Thyroid gland (tissue), 4 donors: ENCODE results near the gene PHLPP2. TPM values are rescaled to one million over a fixed set of nuclear protein-coding genes. Genes with fewer than 3 reads are reported as not detected.
"Not testable (repeated sequence)": the region's sequence is repeated elsewhere in the genome, so short reads cannot be mapped to it uniquely, and the experiment has no call there.

Source experiments
- DNase-seq, 2 donors: peaks; one replicate each; pipeline ENCODE4 v3.0.0-alpha.2; 2019
- H3K27ac ChIP-seq, 3 donors: fragments of 200-600 bp; sonication (generic); 1 replicate in 2 of 3; 2 replicates in 1 of 3; pipeline ENCODE4 v1.5.1; 2016 to 2019; ENCODE audit warnings: mild to moderate bottlenecking in 1 of 3, moderate library complexity in 1 of 3
- H3K27me3 ChIP-seq: fragments of 200-600 bp; sonication (generic); one replicate; pipeline ENCODE4 v1.5.1; 2019
- H3K36me3 ChIP-seq, 2 donors: fragments of 200-600 bp; sonication (generic); one replicate each; pipeline ENCODE4 v1.5.1; 2016 to 2019
- H3K4me1 ChIP-seq, 2 donors: fragments of 200-600 bp; sonication (generic); one replicate each; pipeline ENCODE4 v1.5.1; 2017 to 2019
- H3K4me3 ChIP-seq, 3 donors: fragments of 200-600 bp; sonication (generic); replicated peaks in 1 of 3; 1 replicate in 2 of 3; 2 replicates in 1 of 3; pipeline ENCODE4 v1.5.1; 2016; ENCODE audit warnings: mild to moderate bottlenecking in 1 of 3
- H3K9me3 ChIP-seq: fragments of 200-600 bp; sonication (generic); one replicate; pipeline ENCODE4 v1.5.1; 2017
- CTCF ChIP-seq, 6 experiments: fragments of 200-600 bp in 3 of 6; fragments of 450-650 bp in 3 of 6; sonication (generic) in 3 of 6; IDR thresholded peaks; one replicate each; pipeline ENCODE4 v1.5.1; 2016 to 2019; ENCODE audit warnings: antibody characterized with exemption in 6 of 6, mild to moderate bottlenecking in 2 of 6, inconsistent platforms in 1 of 6, moderate library complexity in 1 of 6
- POLR2A ChIP-seq, 2 donors: fragments of 450-650 bp; IDR thresholded peaks; one replicate each; pipeline ENCODE4 v1.6.1; 2017; ENCODE audit warnings: antibody characterized with exemption in 2 of 2, mild to moderate bottlenecking in 2 of 2, moderate library complexity in 1 of 2
- WGBS, 2 donors: methylation state at CpG; one replicate each; pipeline ENCODE4 v1.1.5; 2017; 5-methylcytosine and 5-hydroxymethylcytosine counted together
- intact Hi-C: fragments of 100-400 bp; cut with DNase I; formaldehyde crosslinking; loops from one replicate; pipeline ENCODE4 v1.15.1; 2023
- total RNA-seq, 4 donors: library from RNA; depleted of rRNA; stranded (reverse); fragments of >200 nt; gene quantifications; one replicate each; pipeline ENCODE4 v1.2.3, GENCODE V29; 2016

Gene PHLPP2
- total RNA-seq, 4 donors from 2014 or later: 17.7 to 36.9 (median 21.8) TPM

DNA sequence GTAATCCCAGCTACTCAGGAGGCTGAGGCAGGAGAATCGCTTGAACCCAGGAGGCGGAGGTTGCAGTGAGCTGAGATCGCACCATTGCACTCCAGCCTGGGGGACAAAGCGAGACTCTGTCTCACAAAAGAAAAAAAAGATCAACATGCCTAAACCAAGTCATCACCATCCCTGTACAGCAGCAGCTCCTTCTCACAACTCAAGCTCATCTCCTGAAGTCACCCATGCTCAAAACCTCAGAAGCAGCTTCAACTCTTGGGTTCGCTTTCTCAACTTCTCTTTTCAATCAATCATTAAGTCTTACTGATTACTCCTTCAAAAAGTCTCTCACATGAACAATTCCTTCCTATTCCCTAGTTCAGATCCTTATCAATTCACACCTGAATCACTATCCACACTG lies 31.3 kb downstream of the PHLPP2 start:
- Histone ChIP-seq H3K27ac (no peak overlapping the region), H3K27me3 (no peaks in the 10 kb centered on the region), H3K36me3 (peaks cover 0 to 7% of the 10 kb centered on the region in 2 donors), H3K9me3 (no peaks in the 10 kb centered on the region), H3K4me3 (no peak overlapping the region), H3K4me1 (no peaks in the 10 kb centered on the region)
- DNase-seq: no peak
- WGBS, 2 donors: 97 to 100% methylated on average over 5 of the region's 5 CpGs
- intact Hi-C loops: no loop called here
- TF ChIP-seq CTCF (IDR thresholded peaks at IDR 0.05): no peak

GRCh38 chr16:71689901-71690300 lies 34.6 kb downstream of the PHLPP2 start:
- TF ChIP-seq POLR2A (IDR thresholded peaks at IDR 0.05) (no peak), CTCF (IDR thresholded peaks at IDR 0.05) (no peak)
- Histone ChIP-seq H3K4me3 (no peak overlapping the region), H3K27ac (no peak overlapping the region), H3K27me3 (no peaks in the 10 kb centered on the region), H3K36me3 (peaks cover 0 to 10% of the 10 kb centered on the region in 2 donors), H3K4me1 (no peaks in the 10 kb centered on the region), H3K9me3 (no peaks in the 10 kb centered on the region)
- intact Hi-C loops: no loop called here
- DNase-seq: no peak
- 0 to 50% methylated on average over 1 of the region's 1 CpG for WGBS, 2 donors

GRCh38 chr16:71687861-71688260 lies 36.6 kb downstream of the PHLPP2 start:
- H3K9me3 ChIP-seq: no peaks in the 10 kb centered on the region
- no peaks in the 10 kb centered on the region for H3K4me1 ChIP-seq
- TF ChIP-seq POLR2A (IDR thresholded peaks at IDR 0.05): no peak
- no peak for TF ChIP-seq CTCF (IDR thresholded peaks at IDR 0.05)
- no peak for DNase-seq
- no peaks in the 10 kb centered on the region for H3K27me3 ChIP-seq
- H3K36me3 ChIP-seq: peaks cover 0 to 10% of the 10 kb centered on the region in 2 donors
- WGBS, 2 donors: 87 to 92% methylated on average over 3 of the region's 3 CpGs
- no peak overlapping the region for H3K27ac ChIP-seq
- intact Hi-C loops: no loop called here
- no peak overlapping the region for H3K4me3 ChIP-seq

- DNase-seq, H3K27me3 ChIP-seq, H3K9me3 ChIP-seq, H3K4me1 ChIP-seq, H3K27ac ChIP-seq, intact Hi-C loops, H3K4me3 ChIP-seq: not testable (repeated sequence)
- 95 to 98% methylated on average over 12 of the region's 12 CpGs for WGBS, 2 donors
- peaks cover 9 to 13% of the 10 kb centered on the region in 2 donors for H3K36me3 ChIP-seq
These were observed 40.2 kb downstream of the PHLPP2 start for GRCh38 chr16:71684280-71684679.

- Histone ChIP-seq H3K9me3 (no peaks in the 10 kb centered on the region), H3K27ac (no peak overlapping the region), H3K27me3 (no peaks in the 10 kb centered on the region), H3K4me3 (no peak overlapping the region), H3K36me3 (peaks cover 23 to 29% of the 10 kb centered on the region in 2 donors), H3K4me1 (no peaks in the 10 kb centered on the region)
- no peak for DNase-seq
- TF ChIP-seq POLR2A (IDR thresholded peaks at IDR 0.05): no peak
- TF ChIP-seq CTCF (IDR thresholded peaks at IDR 0.05): no peak
- intact Hi-C loops: no loop called here
- 87 to 93% methylated on average over 2 of the region's 2 CpGs for WGBS, 2 donors
These were observed 43.1 kb downstream of the PHLPP2 start for GRCh38 chr16:71681360-71681759.

- H3K9me3 ChIP-seq: no peaks in the 10 kb centered on the region
- intact Hi-C loops: no loop called here
- WGBS, 2 donors: 95 to 96% methylated on average over 5 of the region's 5 CpGs
- peaks cover 36 to 44% of the 10 kb centered on the region in 2 donors for H3K36me3 ChIP-seq
- H3K27ac ChIP-seq: no peak overlapping the region
- H3K4me3 ChIP-seq: no peak overlapping the region
- TF ChIP-seq POLR2A (IDR thresholded peaks at IDR 0.05) (no peak), CTCF (IDR thresholded peaks at IDR 0.05) (no peak)
- no peaks in the 10 kb centered on the region for H3K27me3 ChIP-seq
- no peaks in the 10 kb centered on the region for H3K4me1 ChIP-seq
- DNase-seq: no peak
These were observed 48.3 kb downstream of the PHLPP2 start for GRCh38 chr16:71676236-71676635.
